Spleen (tissue), 11 donors: ENCODE results near the gene NACC1. TPM values are rescaled to one million over a fixed set of nuclear protein-coding genes. Genes with fewer than 3 reads are reported as not detected.

Experiments used
- DNase-seq: peaks from one replicate; pipeline ENCODE4 v3.0.0-alpha.2; 2020
- H3K27ac ChIP-seq, 8 donors: fragments of 200-600 bp; sonication (generic) in 7 of 8; 1 replicate in 4 of 8; 2 replicates in 4 of 8; pipeline versions ENCODE4 v1.5.0 to v1.8.0; 2016 to 2021; ENCODE audit warnings: inconsistent platforms in 4 of 8, mild to moderate bottlenecking in 4 of 8, moderate library complexity in 1 of 8
- H3K27me3 ChIP-seq, 7 donors: fragments of 200-600 bp; sonication (generic) in 6 of 7; replicated peaks in 1 of 7; 1 replicate in 4 of 7; 2 replicates in 3 of 7; pipeline versions ENCODE4 v1.5.0 to v1.8.0; 2016 to 2021; ENCODE audit warnings: inconsistent platforms in 3 of 7, mild to moderate bottlenecking in 1 of 7
- H3K36me3 ChIP-seq, 6 donors: fragments of 200-600 bp; sonication (generic) in 5 of 6; 1 replicate in 4 of 6; 2 replicates in 2 of 6; pipeline versions ENCODE4 v1.5.0 to v1.8.0; 2016 to 2021; ENCODE audit warnings: inconsistent platforms in 2 of 6
- H3K4me1 ChIP-seq, 6 donors: fragments of 200-600 bp; sonication (generic) in 5 of 6; 1 replicate in 3 of 6; 2 replicates in 3 of 6; pipeline versions ENCODE4 v1.5.0 to v1.8.0; 2016 to 2021; ENCODE audit warnings: inconsistent platforms in 3 of 6
- H3K4me3 ChIP-seq, 8 donors: fragments of 200-600 bp; sonication (generic) in 7 of 8; 1 replicate in 4 of 8; 2 replicates in 4 of 8; pipeline versions ENCODE4 v1.5.0 to v1.8.0; 2016 to 2021; ENCODE audit warnings: inconsistent platforms in 4 of 8, mild to moderate bottlenecking in 4 of 8, moderate library complexity in 2 of 8
- H3K9me3 ChIP-seq, 8 donors: fragments of 200-600 bp; sonication (generic) in 7 of 8; 1 replicate in 4 of 8; 2 replicates in 4 of 8; pipeline versions ENCODE4 v1.5.0 to v1.8.0; 2016 to 2021; ENCODE audit warnings: inconsistent platforms in 4 of 8
- CTCF ChIP-seq, 11 experiments: fragments of 200-600 bp in 7 of 11; fragments of 450-650 bp in 4 of 11; sonication (generic) in 4 of 11; IDR thresholded peaks in 8 of 11; conservative IDR thresholded peaks in 3 of 11; 1 replicate in 7 of 11; 2 replicates in 4 of 11; pipeline versions ENCODE4 v1.4.0 to v1.8.0; 2016 to 2021; ENCODE audit warnings: antibody characterized with exemption in 11 of 11, inconsistent platforms in 4 of 11, mild to moderate bottlenecking in 1 of 11
- POLR2A ChIP-seq, 3 donors: fragments of 450-650 bp; IDR thresholded peaks; one replicate each; pipeline ENCODE4 v1.5.1; 2017; ENCODE audit warnings: antibody characterized with exemption in 3 of 3, mild to moderate bottlenecking in 1 of 3
- POLR2AphosphoS5 ChIP-seq, 3 donors: sonication (generic); formaldehyde crosslinking; IDR thresholded peaks; one replicate each; pipeline ENCODE4 v1.5.1; 2017; ENCODE audit warnings: antibody characterized with exemption in 3 of 3
- WGBS, 5 donors: extraction: QIAGEN DNeasy Blood & Tissue Kit in 3 of 5; methylation state at CpG; one replicate each; pipeline versions ENCODE4 v1.1.5 to v1.1.7; 2013 to 2018; 5-methylcytosine and 5-hydroxymethylcytosine counted together
- intact Hi-C: fragments of 100-400 bp; cut with DNase I; formaldehyde crosslinking; loops from one replicate; pipeline ENCODE4 v1.15.0; 2023; ENCODE audit warnings: low total_unique reads
- polyA plus RNA-seq, 3 donors: library from polyadenylated mRNA; stranded (reverse); fragments of 200-250 nt; gene quantifications; one replicate each; pipeline ENCODE4 v1.2.1, GENCODE V29; 2013
- total RNA-seq, 7 donors: library from RNA; depleted of rRNA in 3 of 7; stranded (reverse); fragments of >200 nt in 3 of 7; fragmentation: NEBNext Ultra II Directional in 4 of 7; extraction: Animal tissue kit (Norgen Biotek cat#: 25700) in 4 of 7; gene quantifications; one replicate each; pipeline versions ENCODE4 v1.1.0 to v1.2.1, GENCODE V29; 2016 to 2021
- donor health status: healthy with polysubstance abuse.
- donor health status: DM: no; HTN: no; CAD: no; lungs with moderate emphysema.
- donor health status: DM: no; HTN: no; CAD: no.
- donor health status: Bipolar disorder and iron deficiency.
- donor health status: healthy.
- donor health status: DM: no; HTN: no; CAD: no.
- donor health status: DM: yes; HTN: yes; CAD: no.

The NACC1 gene
- total and polyA plus RNA-seq, 10 donors = 5.5 to 47.0 (median 34.3) TPM

- H3K27me3 ChIP-seq = no peaks in the 10 kb centered on the region
- H3K9me3 ChIP-seq = no peaks in the 10 kb centered on the region
- H3K36me3 ChIP-seq = no peaks in the 10 kb centered on the region
- TF ChIP-seq POLR2A (IDR thresholded peaks at IDR 0.05) (no peak), POLR2AphosphoS5 (IDR thresholded peaks at IDR 0.05) (no peak), CTCF (IDR thresholded peaks at IDR 0.05 in 8 of 11, conservative IDR thresholded peaks at IDR 0.05 in 3 of 11) (no peak)
- intact Hi-C loops = loop anchor here (5.0 kb wide), 1 partner anchor 50 kb away; the partner anchor contains the start of gene LYL1
- no peak for DNase-seq
- peak overlapping the region; percentile 86 to 99 (median 97) for H3K4me3 ChIP-seq
- 0 to 1% (median 0%) methylated on average over 10 to 25 of the region's 25 CpGs for WGBS, 5 donors
- peaks cover 30 to 67% (median 51%) of the 10 kb centered on the region in 6 donors for H3K4me1 ChIP-seq
- H3K27ac ChIP-seq = peak overlapping the region; percentile 94 to 100 (median 98)
These were observed 34.4 kb downstream of the NACC1 start for GRCh38 chr19:13152356-13152973.

GRCh38 chr19:13152974-13153568, 35.0 kb downstream of the NACC1 start:
- Histone ChIP-seq H3K4me3 (peak overlapping the region; percentile 86 to 99 (median 97)), H3K27ac (peak overlapping the region; percentile 94 to 100 (median 98)), H3K36me3 (no peaks in the 10 kb centered on the region), H3K4me1 (peaks cover 31 to 67% (median 51%) of the 10 kb centered on the region in 6 donors), H3K9me3 (no peaks in the 10 kb centered on the region), H3K27me3 (no peaks in the 10 kb centered on the region)
- peak; percentile 98 for DNase-seq
- 0% methylated on average over 11 to 59 of the region's 59 CpGs for WGBS, 5 donors
- peak in 8 of 11 experiments; percentile 8 to 50 (median 22) for TF ChIP-seq CTCF (IDR thresholded peaks at IDR 0.05 in 8 of 11, conservative IDR thresholded peaks at IDR 0.05 in 3 of 11)
- peak; percentile 100 for TF ChIP-seq POLR2A (IDR thresholded peaks at IDR 0.05)
- TF ChIP-seq POLR2AphosphoS5 (IDR thresholded peaks at IDR 0.05) = peak; percentile 100
- intact Hi-C loops = loop anchor here (5.0 kb wide), 1 partner anchor 51 kb away; the partner anchor contains the start of gene LYL1

GRCh38 chr19:13153569-13154240, 35.6 kb downstream of the NACC1 start:
- TF ChIP-seq POLR2A (IDR thresholded peaks at IDR 0.05) = no peak
- peak in 5 of 11 experiments; percentile 1 to 51 (median 33) for TF ChIP-seq CTCF (IDR thresholded peaks at IDR 0.05 in 8 of 11, conservative IDR thresholded peaks at IDR 0.05 in 3 of 11)

More at GRCh38 chr19:13153569-13154240, 35.6 kb downstream of the NACC1 start:
- Histone ChIP-seq H3K27ac (peak overlapping the region; percentile 94 to 100 (median 98)), H3K9me3 (no peaks in the 10 kb centered on the region), H3K4me3 (peak overlapping the region; percentile 86 to 99 (median 97)), H3K36me3 (no peaks in the 10 kb centered on the region), H3K27me3 (no peaks in the 10 kb centered on the region), H3K4me1 (peaks cover 29 to 67% (median 51%) of the 10 kb centered on the region in 6 donors)
- peak; percentile 92 for DNase-seq
- 0% methylated on average over 29 to 69 of the region's 69 CpGs for WGBS, 5 donors
- intact Hi-C loops = loop anchor here (5.0 kb wide), 1 partner anchor 51 kb away; the partner anchor contains the start of gene LYL1
